ENCODE results near the gene AK8.

AK8 gene

GRCh38 chr9:132873403-132873802 is 4.7 kb downstream of the AK8 start:
- DNase-seq (ENCODE audit: low spot score): peak; percentile 47
- TF ChIP-seq CTCF (IDR thresholded peaks at IDR 0.05; ENCODE audit: extremely low read depth, missing control alignments): no peak

DNA sequence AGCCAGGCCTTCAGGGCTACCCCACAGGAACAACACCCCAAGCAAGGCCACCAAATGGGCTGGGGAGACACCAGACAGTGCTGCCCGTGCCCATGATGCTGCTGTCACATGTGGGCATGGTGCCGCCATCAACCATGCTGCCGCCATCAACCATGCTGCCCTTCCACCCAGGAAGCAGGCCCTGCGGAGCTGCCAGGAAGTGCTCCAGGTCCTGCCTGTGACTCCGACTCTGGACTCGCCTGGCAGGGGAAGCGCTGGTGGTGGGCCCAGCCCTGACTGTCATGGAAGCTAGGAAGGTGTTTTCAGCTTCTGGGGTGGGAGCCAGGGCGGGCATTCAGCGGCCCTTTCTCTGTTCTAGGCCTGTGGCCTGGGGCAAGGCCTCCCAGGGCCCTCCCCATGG is 8.8 kb downstream of the AK8 start:
- DNase-seq (ENCODE audit: low spot score): no peak
- no peak for TF ChIP-seq CTCF (IDR thresholded peaks at IDR 0.05; ENCODE audit: extremely low read depth, missing control alignments)

- TF ChIP-seq CTCF (IDR thresholded peaks at IDR 0.05; ENCODE audit: extremely low read depth, missing control alignments): no peak
- DNase-seq (ENCODE audit: low spot score): no peak
Measured at GRCh38 chr9:132866898-132867297, 11.2 kb downstream of the AK8 start.

- no peak for DNase-seq (ENCODE audit: low spot score)
- TF ChIP-seq CTCF (IDR thresholded peaks at IDR 0.05; ENCODE audit: extremely low read depth, missing control alignments): no peak
Measured at GRCh38 chr9:132864691-132865090, 13.4 kb downstream of the AK8 start.

DNA sequence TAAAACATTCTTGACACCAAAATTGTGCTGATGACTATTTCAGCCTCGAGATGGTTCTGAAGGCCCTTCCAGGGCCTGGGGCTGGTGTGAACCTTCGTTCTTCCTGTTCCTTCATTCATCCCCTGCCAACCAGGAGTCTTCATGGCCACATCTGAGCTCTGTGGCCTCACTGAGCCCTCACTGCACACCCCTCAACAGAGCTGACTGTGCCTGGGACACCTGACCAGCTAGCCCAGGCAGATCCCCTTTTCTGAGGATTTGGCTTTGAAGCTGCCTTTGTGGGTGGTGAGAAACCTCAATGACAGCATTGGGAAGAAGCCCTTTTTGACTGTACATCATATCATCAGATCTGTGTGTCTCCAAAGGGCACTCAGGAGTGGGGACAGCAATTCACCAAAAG is 13.8 kb downstream of the AK8 start:
- no peak for DNase-seq (ENCODE audit: low spot score)

DNA sequence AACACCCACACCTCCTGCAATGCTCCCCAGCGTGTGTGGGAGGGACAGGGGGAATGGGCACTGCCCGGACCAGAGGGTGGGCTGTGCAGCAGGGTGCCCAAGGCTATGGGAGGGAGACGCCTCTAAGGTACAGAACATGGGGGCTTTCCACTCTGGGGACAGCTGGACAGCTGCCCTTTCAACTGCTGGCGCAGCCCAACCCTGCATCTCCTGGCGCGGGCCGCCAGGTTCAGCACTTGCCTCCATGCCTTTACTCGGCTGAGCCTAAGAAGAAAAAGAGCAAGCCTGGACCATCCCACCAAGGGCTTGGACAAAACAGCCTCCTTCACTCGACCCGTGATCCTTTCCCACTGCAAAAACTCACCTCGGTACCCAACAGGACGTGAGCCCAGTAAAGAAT is 15.0 kb downstream of the AK8 start:
- DNase-seq (ENCODE audit: low spot score): no peak
- no peak for TF ChIP-seq CTCF (IDR thresholded peaks at IDR 0.05; ENCODE audit: extremely low read depth, missing control alignments)

More for the DNA sequence above, 13.8 kb downstream of the AK8 start:
- TF ChIP-seq CTCF (IDR thresholded peaks at IDR 0.05; ENCODE audit: extremely low read depth, missing control alignments): no peak

DNA sequence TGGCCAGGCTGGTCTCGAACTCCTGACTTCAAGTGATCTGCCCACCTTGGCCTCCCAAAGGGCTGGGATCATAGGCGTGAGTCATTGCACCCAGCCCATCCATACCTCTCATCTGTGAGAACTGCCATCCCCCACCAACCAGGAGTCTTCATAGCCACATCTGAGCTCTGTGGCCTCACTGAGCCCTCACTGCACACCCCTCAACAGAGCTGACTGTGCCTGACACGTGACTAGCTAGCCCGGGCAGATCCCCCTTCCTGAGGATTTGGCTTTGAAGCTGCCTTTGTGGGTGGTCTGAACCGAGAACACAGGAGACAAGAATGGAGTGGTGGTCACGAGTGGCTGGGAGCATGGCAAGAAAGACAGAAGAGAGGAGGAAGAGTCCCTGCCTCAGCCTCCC is 15.6 kb downstream of the AK8 start:
- no peak for TF ChIP-seq CTCF (IDR thresholded peaks at IDR 0.05; ENCODE audit: extremely low read depth, missing control alignments)
- DNase-seq (ENCODE audit: low spot score): no peak

Data from GM20000 (cell line).